GM06990 (cell line): ENCODE measurements around the gene RNF38.
"Not testable (repeated sequence)": the region's sequence is repeated elsewhere in the genome, so short reads cannot be mapped to it uniquely, and the experiment has no call there.

Source experiments
- DNase-seq: peaks from one replicate; pipeline ENCODE4 v3.0.0-alpha.2; 2011; ENCODE audit not compliant: insufficient read length; ENCODE audit errors: extremely low read depth
- H3K27me3 ChIP-seq: replicated peaks from 2 replicates; pipeline ENCODE4 v1.6.0; 2011; ENCODE audit warnings: low read length; ENCODE audit not compliant: control insufficient read depth, insufficient read depth
- H3K36me3 ChIP-seq: 2 replicates; pipeline ENCODE4 v1.5.1; 2011; ENCODE audit warnings: low read length; ENCODE audit not compliant: control insufficient read depth, insufficient read depth
- H3K4me3 ChIP-seq: replicated peaks from 2 replicates; pipeline ENCODE4 v1.5.1; 2011; ENCODE audit warnings: low read depth, mild to moderate bottlenecking, control low read depth, low read length
- CTCF ChIP-seq: IDR thresholded peaks from 2 replicates; pipeline ENCODE4 v1.5.1; 2011; ENCODE audit warnings: low read length, control low read depth, mild to moderate bottlenecking, inconsistent platforms; ENCODE audit not compliant: insufficient read depth, poor library complexity, severe bottlenecking

The RNF38 gene

GRCh38 chr9:36396985-36397384 is 3.1 kb downstream of the RNF38 start:
- TF ChIP-seq CTCF = no peak

GRCh38 chr9:36392489-36392888 is 7.6 kb downstream of the RNF38 start:
- no peaks in the 10 kb centered on the region; the same call in 1 of the 2 replicates for H3K36me3 ChIP-seq
- no peak overlapping the region for H3K4me3 ChIP-seq
- no peak for TF ChIP-seq CTCF
- no peak for DNase-seq
- no peaks in the 10 kb centered on the region for H3K27me3 ChIP-seq

More at GRCh38 chr9:36396985-36397384, 3.1 kb downstream of the RNF38 start:
- Histone ChIP-seq H3K27me3 (no peaks in the 10 kb centered on the region), H3K4me3 (no peak overlapping the region), H3K36me3 (no peaks in the 10 kb centered on the region; the same call in 1 of the 2 replicates)
- DNase-seq = no peak

- Histone ChIP-seq H3K4me3 (no peak overlapping the region), H3K36me3 (no peaks in the 10 kb centered on the region), H3K27me3 (no peaks in the 10 kb centered on the region)
- no peak for TF ChIP-seq CTCF
- DNase-seq = no peak
Observed at GRCh38 chr9:36389590-36389989, 10.5 kb downstream of the RNF38 start.

- H3K4me3 ChIP-seq, DNase-seq, H3K36me3 ChIP-seq, H3K27me3 ChIP-seq: not testable (repeated sequence)
Observed at GRCh38 chr9:36386396-36386965, 13.6 kb downstream of the RNF38 start.

- TF ChIP-seq CTCF = no peak
- Histone ChIP-seq H3K4me3 (no peak overlapping the region), H3K36me3 (no peaks in the 10 kb centered on the region), H3K27me3 (no peaks in the 10 kb centered on the region)
- DNase-seq = no peak
Observed at GRCh38 chr9:36382484-36382883, 17.6 kb downstream of the RNF38 start.

GRCh38 chr9:36364577-36364976 is 35.5 kb downstream of the RNF38 start:
- H3K27me3 ChIP-seq = no peaks in the 10 kb centered on the region
- no peak for DNase-seq
- peaks cover 1% of the 10 kb centered on the region for H3K36me3 ChIP-seq
- no peak for TF ChIP-seq CTCF
- no peak overlapping the region for H3K4me3 ChIP-seq
